ENCODE data around the gene IPO11. TPM values are rescaled to one million over a fixed set of nuclear protein-coding genes. Genes with fewer than 3 reads are reported as not detected.
A peak's percentile ranks its signal among the peaks of the same experiment; 100 is the strongest.

The IPO11 gene
- total RNA-seq, 6 experiments from 2014 or later = 33.4 to 43.3 (median 38.4) TPM

DNA sequence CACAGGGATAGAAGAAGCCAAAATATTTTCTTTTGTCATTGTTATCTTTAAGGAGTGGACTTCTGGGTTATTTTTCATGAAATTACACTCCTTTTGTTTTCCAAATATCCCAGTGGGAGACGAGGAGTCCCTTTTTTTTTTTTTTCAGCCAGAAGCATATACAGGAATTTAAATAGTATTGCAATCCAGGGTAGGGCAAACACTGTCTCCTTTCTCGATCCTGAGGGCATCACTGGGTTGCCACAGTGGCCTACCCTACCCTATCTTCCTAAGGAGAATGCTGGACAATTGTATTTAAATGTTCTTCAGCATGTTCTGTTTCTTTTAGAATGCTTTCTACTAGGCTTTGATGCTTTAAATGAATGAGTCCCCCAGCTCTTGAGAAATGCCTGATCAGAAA lies 214.0 kb downstream of the IPO11 start:
- Mint-ChIP-seq H3K4me1 (ENCODE audit: low read depth) (no peaks in the 10 kb centered on the region), H3K27me3 (ENCODE audit: insufficient read depth) (no peaks in the 10 kb centered on the region), H3K4me3 (no peak overlapping the region), H3K9me3 (no peaks in the 10 kb centered on the region), H3K36me3 (ENCODE audit: low read depth) (no peaks in the 10 kb centered on the region), H3K27ac (no peak overlapping the region)
- DNase-seq = no peak
- no peak for TF ChIP-seq CTCF (IDR thresholded peaks at IDR 0.05)

- H3K4me3 Mint-ChIP-seq = no peak overlapping the region
- no peak for TF ChIP-seq CTCF (IDR thresholded peaks at IDR 0.05)
- no peaks in the 10 kb centered on the region for H3K9me3 Mint-ChIP-seq
- H3K36me3 Mint-ChIP-seq (ENCODE audit: low read depth) = no peaks in the 10 kb centered on the region
- DNase-seq = no peak
- no peak overlapping the region for H3K27ac Mint-ChIP-seq
- H3K4me1 Mint-ChIP-seq (ENCODE audit: low read depth) = no peaks in the 10 kb centered on the region
- H3K27me3 Mint-ChIP-seq (ENCODE audit: insufficient read depth) = no peaks in the 10 kb centered on the region
Measured at GRCh38 chr5:62627121-62627520, 214.6 kb downstream of the IPO11 start.

DNA sequence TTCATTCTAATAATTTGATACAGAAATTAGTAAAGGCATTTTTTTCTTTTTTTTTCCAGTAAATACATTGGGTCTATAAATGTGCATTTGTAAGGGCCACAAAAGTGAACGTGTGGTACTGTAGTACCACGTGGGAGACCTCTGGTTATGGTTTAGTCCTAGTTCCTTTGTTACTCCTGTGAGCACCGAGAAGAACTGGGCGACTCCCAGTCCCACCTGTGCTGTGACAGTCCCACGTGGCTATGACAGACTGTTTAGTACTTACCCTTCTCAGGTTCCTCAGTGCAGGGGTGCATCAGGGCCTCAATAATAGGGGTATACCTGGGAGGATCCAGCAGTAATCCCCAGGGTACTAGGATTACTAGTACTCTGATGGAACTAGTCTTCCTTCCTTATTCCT lies 215.3 kb downstream of the IPO11 start:
- Mint-ChIP-seq H3K4me1 (ENCODE audit: low read depth) (no peaks in the 10 kb centered on the region), H3K9me3 (no peaks in the 10 kb centered on the region), H3K27ac (no peak overlapping the region)

DNA sequence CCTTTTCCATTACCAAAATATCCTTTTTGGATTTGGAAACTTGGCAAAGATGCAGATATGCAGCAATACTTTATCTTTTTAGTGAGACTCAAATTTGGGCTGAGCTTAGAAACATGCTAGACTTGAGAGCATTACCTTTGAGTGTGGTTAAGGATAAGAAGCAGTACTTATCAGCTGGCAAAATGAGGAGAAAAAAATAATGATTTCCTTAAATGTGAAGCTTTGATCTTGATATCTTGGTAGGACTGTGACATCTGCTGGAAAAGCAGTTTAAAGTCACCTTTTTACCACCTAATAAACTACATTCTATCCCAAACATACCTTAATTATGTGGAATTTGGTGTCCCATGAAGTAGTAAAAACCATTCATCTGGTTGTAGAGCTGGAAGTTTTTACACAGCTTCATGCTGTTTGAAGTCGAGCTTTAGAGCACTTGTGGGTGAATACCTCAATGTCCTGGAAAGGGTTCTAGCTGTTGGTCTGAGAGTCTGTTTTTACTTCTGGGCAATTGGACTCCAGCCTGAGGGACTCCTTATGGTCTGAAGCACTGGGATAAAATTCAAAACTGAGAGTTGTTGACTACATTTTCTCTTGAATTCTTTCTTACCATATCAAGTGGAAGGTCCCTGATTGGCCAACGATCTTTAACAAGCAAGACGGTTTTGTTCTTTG lies 219.5 kb downstream of the IPO11 start:
- H3K27me3 Mint-ChIP-seq (ENCODE audit: insufficient read depth) = no peaks in the 10 kb centered on the region
- no peak for DNase-seq
- peak; percentile 14; the same call in 1 of the 2 replicates for TF ChIP-seq CTCF (IDR thresholded peaks at IDR 0.05)
- no peaks in the 10 kb centered on the region for H3K9me3 Mint-ChIP-seq
- no peak overlapping the region for H3K4me3 Mint-ChIP-seq
- H3K36me3 Mint-ChIP-seq (ENCODE audit: low read depth) = no peaks in the 10 kb centered on the region
- H3K27ac Mint-ChIP-seq = no peak overlapping the region
- no peaks in the 10 kb centered on the region for H3K4me1 Mint-ChIP-seq (ENCODE audit: low read depth)

More for the DNA sequence above, 215.3 kb downstream of the IPO11 start:
- no peak for DNase-seq
- H3K36me3 Mint-ChIP-seq (ENCODE audit: low read depth) = no peaks in the 10 kb centered on the region
- no peak overlapping the region for H3K4me3 Mint-ChIP-seq
- no peak for TF ChIP-seq CTCF (IDR thresholded peaks at IDR 0.05)
- no peaks in the 10 kb centered on the region for H3K27me3 Mint-ChIP-seq (ENCODE audit: insufficient read depth)

GRCh38 chr5:62633243-62633642 lies 220.7 kb downstream of the IPO11 start:
- no peak for TF ChIP-seq CTCF (IDR thresholded peaks at IDR 0.05)
- Mint-ChIP-seq H3K9me3 (no peaks in the 10 kb centered on the region), H3K27ac (no peak overlapping the region), H3K4me3 (no peak overlapping the region), H3K27me3 (ENCODE audit: insufficient read depth) (no peaks in the 10 kb centered on the region), H3K36me3 (ENCODE audit: low read depth) (no peaks in the 10 kb centered on the region), H3K4me1 (ENCODE audit: low read depth) (no peaks in the 10 kb centered on the region)
- DNase-seq = no peak

All from HFFc6 (cell line).